GM13976 (cell line): ENCODE measurements around the gene COA8.

ENCODE experiments used
- DNase-seq: peaks from one replicate; pipeline ENCODE4 v3.0.0; 2012; ENCODE audit warnings: low spot score
- in situ Hi-C: fragments of 300-500 bp; cut with MboI; formaldehyde crosslinking; loops from one replicate; pipeline ENCODE4 v1.12.0; 2022; ENCODE audit warnings: low sequenced_read_pairs, mixed read lengths, inconsistent platforms; ENCODE audit not compliant: unreplicated experiment
- TF ChIP-seq, protein P1 (sequence below): IDR thresholded peaks from 2 replicates; pipeline ENCODE4 v1.5.1; 2012; ENCODE audit warnings: borderline replicate concordance, mild to moderate bottlenecking; ENCODE audit not compliant: insufficient read depth; ENCODE audit errors: extremely low read depth, missing control alignments, control extremely low read depth

COA8 gene

DNA sequence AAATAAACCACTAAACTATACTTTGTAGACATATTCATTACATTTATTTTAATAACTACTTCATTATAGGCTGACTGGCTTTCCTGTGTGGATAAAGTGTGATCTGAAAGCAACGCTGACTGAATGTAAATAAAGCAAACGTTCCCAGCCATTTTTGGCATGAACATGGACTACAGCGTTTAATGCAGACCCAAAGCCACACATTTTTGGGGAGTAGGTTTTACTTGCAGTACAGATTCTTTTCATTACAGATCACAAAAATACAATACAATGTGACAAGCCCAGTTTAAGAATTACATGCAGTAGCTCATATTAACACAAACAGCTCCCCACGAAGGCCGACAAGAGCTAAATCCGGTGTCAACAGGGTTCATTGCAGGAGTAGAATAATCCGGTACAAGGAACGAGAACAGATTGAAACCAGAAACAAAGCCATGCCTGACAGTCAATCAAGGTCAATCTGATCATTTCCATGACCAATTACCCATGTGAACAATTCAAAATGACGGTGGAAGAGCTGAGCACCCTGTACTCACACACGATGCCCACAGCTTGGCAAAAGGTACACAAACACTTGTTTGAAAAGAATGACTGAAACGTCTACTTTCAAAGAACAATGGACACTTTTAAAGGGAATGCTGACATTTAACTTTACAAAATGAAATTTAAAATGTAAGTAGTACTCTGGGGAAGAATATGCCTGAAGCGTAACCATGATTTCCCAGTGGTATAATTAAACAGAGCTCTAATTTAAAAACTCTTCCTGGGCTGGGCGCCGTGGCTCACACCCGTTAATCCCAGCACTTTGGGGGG lies 5.6 kb upstream of the COA8 start:
- no peak for DNase-seq
- in situ Hi-C loops = loop anchor here (5.0 kb wide), 1 partner anchor 40 kb away; no protein-coding TSS in a partner anchor
- TF ChIP-seq, protein P1, sequence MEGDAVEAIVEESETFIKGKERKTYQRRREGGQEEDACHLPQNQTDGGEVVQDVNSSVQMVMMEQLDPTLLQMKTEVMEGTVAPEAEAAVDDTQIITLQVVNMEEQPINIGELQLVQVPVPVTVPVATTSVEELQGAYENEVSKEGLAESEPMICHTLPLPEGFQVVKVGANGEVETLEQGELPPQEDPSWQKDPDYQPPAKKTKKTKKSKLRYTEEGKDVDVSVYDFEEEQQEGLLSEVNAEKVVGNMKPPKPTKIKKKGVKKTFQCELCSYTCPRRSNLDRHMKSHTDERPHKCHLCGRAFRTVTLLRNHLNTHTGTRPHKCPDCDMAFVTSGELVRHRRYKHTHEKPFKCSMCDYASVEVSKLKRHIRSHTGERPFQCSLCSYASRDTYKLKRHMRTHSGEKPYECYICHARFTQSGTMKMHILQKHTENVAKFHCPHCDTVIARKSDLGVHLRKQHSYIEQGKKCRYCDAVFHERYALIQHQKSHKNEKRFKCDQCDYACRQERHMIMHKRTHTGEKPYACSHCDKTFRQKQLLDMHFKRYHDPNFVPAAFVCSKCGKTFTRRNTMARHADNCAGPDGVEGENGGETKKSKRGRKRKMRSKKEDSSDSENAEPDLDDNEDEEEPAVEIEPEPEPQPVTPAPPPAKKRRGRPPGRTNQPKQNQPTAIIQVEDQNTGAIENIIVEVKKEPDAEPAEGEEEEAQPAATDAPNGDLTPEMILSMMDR = no peak

- in situ Hi-C loops = loop anchor here (5.0 kb wide), 1 partner anchor 41 kb away; no protein-coding TSS in a partner anchor
- TF ChIP-seq, protein P1 = no peak
- DNase-seq = no peak
Measured at GRCh38 chr14:103558071-103558882, 4.5 kb upstream of the COA8 start.

DNA sequence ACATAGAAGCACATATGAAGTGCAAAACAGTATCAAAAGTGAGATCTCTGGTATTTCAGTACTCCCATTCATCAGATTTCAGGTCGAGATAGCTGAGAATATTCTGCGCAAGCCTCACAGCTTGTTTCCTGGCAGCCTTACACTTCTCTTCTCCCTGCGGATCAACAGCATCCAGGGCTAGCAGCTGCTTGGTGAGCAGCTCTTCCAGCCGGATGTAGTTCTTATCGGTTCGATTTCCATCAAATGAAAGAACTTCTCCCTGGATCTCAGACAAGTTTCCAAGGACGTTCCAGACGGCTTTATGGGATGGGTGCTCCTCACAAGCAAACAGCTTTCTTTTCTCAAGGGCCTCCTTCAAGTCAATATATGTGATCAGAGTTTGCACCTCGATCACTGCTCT lies 3.0 kb upstream of the COA8 start:
- in situ Hi-C loops = loop anchor here (5.0 kb wide), 1 partner anchor 42 kb away; no protein-coding TSS in a partner anchor
- TF ChIP-seq, protein P1 = no peak
- DNase-seq = no peak

DNA sequence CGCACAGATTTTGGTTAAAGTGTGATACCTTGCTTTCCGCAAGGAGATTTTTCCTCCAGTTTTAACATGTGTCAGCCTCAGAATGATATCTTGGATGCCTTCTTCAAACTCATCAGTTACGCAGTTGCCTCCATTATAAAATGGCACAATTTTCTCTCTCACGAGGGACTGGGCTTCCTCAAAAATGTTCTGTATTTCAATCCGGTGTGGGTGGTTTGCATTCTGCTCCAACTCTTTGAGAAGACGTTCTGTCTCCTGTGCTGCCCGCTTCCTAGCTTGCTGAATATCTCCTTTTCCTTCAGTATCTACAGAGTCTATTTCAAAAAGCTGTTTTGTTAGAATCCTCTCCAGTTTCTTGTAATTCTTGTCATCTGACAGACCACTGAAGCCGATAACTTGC lies 2.1 kb upstream of the COA8 start:
- TF ChIP-seq, protein P1 = no peak
- DNase-seq = no peak
- in situ Hi-C loops = no loop called here

DNA sequence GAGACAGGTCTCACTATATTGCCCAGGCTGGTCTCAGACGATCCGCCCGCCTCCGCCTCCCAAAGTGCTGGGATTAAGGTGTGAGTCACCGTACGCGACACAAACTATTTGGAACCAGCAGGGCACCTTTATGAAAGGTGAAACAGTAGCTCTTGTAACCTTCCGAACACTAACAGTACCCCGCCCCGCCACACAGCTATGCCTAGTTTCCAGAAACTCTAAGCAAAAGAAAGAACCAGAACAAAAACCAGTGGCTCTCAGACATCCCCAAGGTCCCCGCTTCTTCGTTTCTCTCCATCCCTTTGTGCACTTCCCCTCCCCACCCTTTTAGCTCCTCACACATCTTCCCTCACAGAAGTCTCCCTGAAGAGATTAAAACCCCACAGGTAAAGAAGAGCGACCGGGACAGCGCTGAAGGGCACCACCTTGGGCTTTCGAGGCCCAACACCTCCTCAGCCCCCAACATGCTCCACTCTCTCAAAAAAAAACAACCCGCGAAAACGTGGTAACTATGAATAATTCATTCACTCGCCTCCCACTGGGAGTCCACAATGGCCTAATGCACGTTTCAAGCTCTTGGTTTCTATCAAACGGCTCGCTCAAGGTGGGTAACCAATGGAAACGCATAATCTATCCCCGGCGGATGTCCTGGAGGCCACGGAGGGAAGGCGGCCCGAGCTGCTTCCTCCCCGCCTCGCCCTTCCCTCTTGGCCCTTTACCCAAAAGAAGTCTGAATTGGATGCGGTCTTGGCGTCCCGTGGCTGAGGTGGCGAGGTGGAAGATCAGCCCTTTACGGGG lies 1.2 kb upstream of the COA8 start:
- TF ChIP-seq, protein P1 = no peak
- in situ Hi-C loops = no loop called here
- DNase-seq = peak; percentile 75

- TF ChIP-seq, protein P1 = no peak
- DNase-seq = no peak
- in situ Hi-C loops = no loop called here
Measured at GRCh38 chr14:103562179-103562428, 656 bp upstream of the COA8 start.
